ENCODE measurements around the gene ELP4. TPM values are rescaled to one million over a fixed set of nuclear protein-coding genes. Genes with fewer than 3 reads are reported as not detected.

ELP4 gene
- total and polyA plus RNA-seq, 9 of the 15 experiments (the other 6 are each of a cell fraction or from before 2014, with no cell fraction given) = 24.1 to 60.3 (median 38.7) TPM

DNA sequence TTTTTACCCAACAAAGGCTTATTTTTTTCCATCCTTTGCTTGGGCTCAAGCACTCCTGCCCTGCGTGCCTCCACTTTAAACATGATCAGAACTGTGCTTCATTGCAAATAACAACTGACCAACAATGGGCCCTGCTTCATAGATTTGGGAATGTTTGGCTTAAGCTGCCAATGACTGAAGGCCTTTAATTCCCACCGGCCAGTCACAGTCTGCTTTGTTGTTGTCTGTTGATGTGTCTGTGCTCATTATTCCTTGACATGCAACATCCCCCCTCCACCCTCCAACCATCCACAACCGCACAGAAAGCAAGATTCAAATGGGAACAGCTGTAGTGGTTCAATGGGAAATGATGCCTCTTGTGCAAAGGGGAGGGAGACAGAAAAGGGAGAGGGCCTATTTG lies 278.5 kb downstream of the ELP4 start (continued):
- TF ChIP-seq, protein P1, sequence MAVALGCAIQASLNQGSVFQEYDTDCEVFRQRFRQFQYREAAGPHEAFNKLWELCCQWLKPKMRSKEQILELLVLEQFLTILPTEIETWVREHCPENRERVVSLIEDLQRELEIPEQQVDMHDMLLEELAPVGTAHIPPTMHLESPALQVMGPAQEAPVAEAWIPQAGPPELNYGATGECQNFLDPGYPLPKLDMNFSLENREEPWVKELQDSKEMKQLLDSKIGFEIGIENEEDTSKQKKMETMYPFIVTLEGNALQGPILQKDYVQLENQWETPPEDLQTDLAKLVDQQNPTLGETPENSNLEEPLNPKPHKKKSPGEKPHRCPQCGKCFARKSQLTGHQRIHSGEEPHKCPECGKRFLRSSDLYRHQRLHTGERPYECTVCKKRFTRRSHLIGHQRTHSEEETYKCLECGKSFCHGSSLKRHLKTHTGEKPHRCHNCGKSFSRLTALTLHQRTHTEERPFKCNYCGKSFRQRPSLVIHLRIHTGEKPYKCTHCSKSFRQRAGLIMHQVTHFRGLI (CRISPR knock-in tag; IDR thresholded peaks at IDR 0.05) = no peak
- TF ChIP-seq, protein P2, sequence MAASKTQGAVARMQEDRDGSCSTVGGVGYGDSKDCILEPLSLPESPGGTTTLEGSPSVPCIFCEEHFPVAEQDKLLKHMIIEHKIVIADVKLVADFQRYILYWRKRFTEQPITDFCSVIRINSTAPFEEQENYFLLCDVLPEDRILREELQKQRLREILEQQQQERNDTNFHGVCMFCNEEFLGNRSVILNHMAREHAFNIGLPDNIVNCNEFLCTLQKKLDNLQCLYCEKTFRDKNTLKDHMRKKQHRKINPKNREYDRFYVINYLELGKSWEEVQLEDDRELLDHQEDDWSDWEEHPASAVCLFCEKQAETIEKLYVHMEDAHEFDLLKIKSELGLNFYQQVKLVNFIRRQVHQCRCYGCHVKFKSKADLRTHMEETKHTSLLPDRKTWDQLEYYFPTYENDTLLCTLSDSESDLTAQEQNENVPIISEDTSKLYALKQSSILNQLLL (CRISPR knock-in tag; IDR thresholded peaks at IDR 0.05; ENCODE audit: borderline replicate concordance) = no peak
- no peak for TF ChIP-seq DPF2 (IDR thresholded peaks at IDR 0.05)
- TF ChIP-seq TCF7 (IDR thresholded peaks at IDR 0.05; ENCODE audit: borderline replicate concordance) = no peak
- no peak for TF ChIP-seq PREB (CRISPR knock-in tag; IDR thresholded peaks at IDR 0.05)

DNA sequence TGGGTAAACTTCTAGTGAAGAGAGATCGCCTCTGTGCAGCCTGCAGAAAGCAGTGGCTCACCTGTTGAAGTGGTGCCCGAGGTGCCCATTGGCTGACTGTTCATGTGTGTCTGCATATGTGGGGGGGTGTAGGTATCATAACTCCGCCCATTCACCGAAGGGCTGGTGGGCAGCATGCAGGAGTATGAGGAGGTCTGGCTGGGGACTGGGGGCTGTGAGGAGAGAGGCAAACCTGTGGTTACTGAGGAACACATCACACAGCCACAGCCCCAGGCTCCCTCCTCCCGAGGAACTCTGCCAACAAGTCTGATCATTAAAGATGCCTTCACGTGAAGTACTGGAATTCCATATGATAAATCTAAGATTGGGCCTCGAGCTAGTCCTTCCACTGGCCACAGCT lies 281.1 kb downstream of the ELP4 start:
- H3K9me1 ChIP-seq (ENCODE audit: control insufficient read depth, insufficient read depth, low read length) = no peaks in the 10 kb centered on the region
- H3K4me1 ChIP-seq (replicated peaks in 1 of 2; ENCODE audit: control insufficient read depth in 2 of 2, insufficient read depth in 2 of 2, low read length in 2 of 2) = no peaks in the 10 kb centered on the region
- H3K27me3 ChIP-seq (ENCODE audit: control insufficient read depth in 2 of 2, insufficient read depth in 2 of 2, low read length in 2 of 2) = peaks cover 0 to 1% of the 10 kb centered on the region in 2 experiments; a peak in 1 of 5 replicates
- H3K36me3 ChIP-seq (ENCODE audit: control insufficient read depth, insufficient read depth, low read length) = no peaks in the 10 kb centered on the region
- no peaks in the 10 kb centered on the region for H3K79me2 ChIP-seq (ENCODE audit: control insufficient read depth, insufficient read depth, low read length)
- no peak overlapping the region for H3K9ac ChIP-seq (ENCODE audit: insufficient read depth in 1 of 2, low read depth in 2 of 2, low read length in 2 of 2)
- no peak overlapping the region for H3K4me3 ChIP-seq
- no peak overlapping the region for H3K4me2 ChIP-seq (ENCODE audit: insufficient read depth, low read length)
- no peak for ATAC-seq
- in situ Hi-C loops (cut with MboI) (no loop called here), intact Hi-C loops (cut with micrococcal nuclease) (no loop called here)
- FAIRE-seq = no peak
- H3K27ac ChIP-seq (ENCODE audit: extremely low read depth, low read depth, low read length) = no peak overlapping the region
- H2AFZ ChIP-seq (ENCODE audit: low read depth, low read length) = no peak overlapping the region
- WGBS (ENCODE audit: insufficient coverage, low coverage, missing lambda C conversion rate) = 30% methylated on average over 4 of the region's 7 CpGs
- no peak for DNase-seq (ENCODE audit: extremely low read depth in 1 of 4, low spot score in 3 of 4)
- BruUV-seq (replicated peaks) = no TSS peak
- H3K9me3 ChIP-seq (replicated peaks; ENCODE audit: control insufficient read depth, insufficient read depth, low read depth, low read length) = no peaks in the 10 kb centered on the region
- no peaks in the 10 kb centered on the region for H4K20me1 ChIP-seq (replicated peaks; ENCODE audit: control insufficient read depth, insufficient read depth, low read length)
- CTCF ChIA-PET (ENCODE audit: low intra/inter-chr PET ratio) = no interaction called here
- POLR2A ChIA-PET = no interaction called here
- TF ChIP-seq CHD4 (IDR thresholded peaks at IDR 0.05; ENCODE audit: insufficient read depth, insufficient replicate concordance, low read depth, low read length, poor library complexity, severe bottlenecking) = no peak
- TF ChIP-seq, protein P3, sequence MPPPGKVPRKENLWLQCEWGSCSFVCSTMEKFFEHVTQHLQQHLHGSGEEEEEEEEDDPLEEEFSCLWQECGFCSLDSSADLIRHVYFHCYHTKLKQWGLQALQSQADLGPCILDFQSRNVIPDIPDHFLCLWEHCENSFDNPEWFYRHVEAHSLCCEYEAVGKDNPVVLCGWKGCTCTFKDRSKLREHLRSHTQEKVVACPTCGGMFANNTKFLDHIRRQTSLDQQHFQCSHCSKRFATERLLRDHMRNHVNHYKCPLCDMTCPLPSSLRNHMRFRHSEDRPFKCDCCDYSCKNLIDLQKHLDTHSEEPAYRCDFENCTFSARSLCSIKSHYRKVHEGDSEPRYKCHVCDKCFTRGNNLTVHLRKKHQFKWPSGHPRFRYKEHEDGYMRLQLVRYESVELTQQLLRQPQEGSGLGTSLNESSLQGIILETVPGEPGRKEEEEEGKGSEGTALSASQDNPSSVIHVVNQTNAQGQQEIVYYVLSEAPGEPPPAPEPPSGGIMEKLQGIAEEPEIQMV (tag; conservative IDR thresholded peaks at IDR 0.05; ENCODE audit: low read depth) = no peak
- no peak for TF ChIP-seq ZNF766 (CRISPR knock-in tag; conservative IDR thresholded peaks at IDR 0.05)
- TF ChIP-seq ZKSCAN8 (CRISPR knock-in tag; IDR thresholded peaks at IDR 0.05) = no peak
- no peak for TF ChIP-seq ZNF311 (CRISPR knock-in tag; IDR thresholded peaks at IDR 0.05)
- TF ChIP-seq PML (IDR thresholded peaks at IDR 0.05; ENCODE audit: low read length) = no peak
- TF ChIP-seq USF1 (CRISPR knock-in tag; IDR thresholded peaks at IDR 0.05) = no peak
- no peak for TF ChIP-seq FOXA1 (IDR thresholded peaks at IDR 0.05; ENCODE audit: borderline replicate concordance)
- TF ChIP-seq NFE2 (IDR thresholded peaks at IDR 0.05; ENCODE audit: low read depth) = no peak
- TF ChIP-seq RNF2 (IDR thresholded peaks at IDR 0.05) = no peak
- no peak for TF ChIP-seq CHD1 (IDR thresholded peaks at IDR 0.05; ENCODE audit: low read length)
- no peak for TF ChIP-seq ELF4 (CRISPR knock-in tag; IDR thresholded peaks at IDR 0.05)

Data from K562 (cell line).